Gastroesophageal sphincter (tissue), 3 donors: ENCODE measurements around the gene SLC2A13.

Experiments used
- EP300 ChIP-seq: sonication (generic); formaldehyde crosslinking; IDR thresholded peaks from one replicate; pipeline ENCODE4 v1.6.1; 2017; ENCODE audit warnings: antibody characterized with exemption, mild to moderate bottlenecking
- POLR2A ChIP-seq, 2 donors: fragments of 450-650 bp; IDR thresholded peaks; one replicate each; pipeline ENCODE4 v1.6.1; 2017; ENCODE audit warnings: antibody characterized with exemption in 2 of 2, mild to moderate bottlenecking in 2 of 2, moderate library complexity in 1 of 2
- POLR2AphosphoS5 ChIP-seq: sonication (generic); formaldehyde crosslinking; IDR thresholded peaks from one replicate; pipeline ENCODE4 v1.6.1; 2017; ENCODE audit warnings: antibody characterized with exemption
- TF ChIP-seq, protein P1 (sequence below), 4 experiments: fragments of 200-600 bp in 2 of 4; fragments of 450-650 bp in 2 of 4; sonication (generic) in 1 of 4; IDR thresholded peaks; one replicate each; pipeline ENCODE4 v1.5.1; 2017 to 2019; ENCODE audit warnings: antibody characterized with exemption in 4 of 4, mild to moderate bottlenecking in 2 of 4, moderate library complexity in 2 of 4

DNA sequence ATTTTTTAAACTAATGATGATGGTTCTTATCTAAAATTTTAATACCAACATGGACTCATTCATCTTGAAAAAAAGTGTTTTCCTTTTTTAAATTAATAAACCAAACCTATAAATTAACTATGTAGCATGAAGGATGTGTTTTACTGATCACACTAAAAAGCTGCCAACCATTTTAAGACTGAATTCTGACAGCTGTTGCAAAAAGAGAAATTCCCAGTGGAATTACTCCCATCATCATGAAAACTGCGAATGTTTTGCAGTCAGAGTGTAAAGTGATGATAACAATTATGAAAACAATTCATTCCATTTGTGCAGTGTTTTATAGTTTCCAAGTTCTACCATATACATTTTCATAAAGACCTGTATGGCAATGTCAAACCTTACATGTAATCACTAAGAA lies 232.8 kb downstream of the SLC2A13 start:
- TF ChIP-seq, protein P1, sequence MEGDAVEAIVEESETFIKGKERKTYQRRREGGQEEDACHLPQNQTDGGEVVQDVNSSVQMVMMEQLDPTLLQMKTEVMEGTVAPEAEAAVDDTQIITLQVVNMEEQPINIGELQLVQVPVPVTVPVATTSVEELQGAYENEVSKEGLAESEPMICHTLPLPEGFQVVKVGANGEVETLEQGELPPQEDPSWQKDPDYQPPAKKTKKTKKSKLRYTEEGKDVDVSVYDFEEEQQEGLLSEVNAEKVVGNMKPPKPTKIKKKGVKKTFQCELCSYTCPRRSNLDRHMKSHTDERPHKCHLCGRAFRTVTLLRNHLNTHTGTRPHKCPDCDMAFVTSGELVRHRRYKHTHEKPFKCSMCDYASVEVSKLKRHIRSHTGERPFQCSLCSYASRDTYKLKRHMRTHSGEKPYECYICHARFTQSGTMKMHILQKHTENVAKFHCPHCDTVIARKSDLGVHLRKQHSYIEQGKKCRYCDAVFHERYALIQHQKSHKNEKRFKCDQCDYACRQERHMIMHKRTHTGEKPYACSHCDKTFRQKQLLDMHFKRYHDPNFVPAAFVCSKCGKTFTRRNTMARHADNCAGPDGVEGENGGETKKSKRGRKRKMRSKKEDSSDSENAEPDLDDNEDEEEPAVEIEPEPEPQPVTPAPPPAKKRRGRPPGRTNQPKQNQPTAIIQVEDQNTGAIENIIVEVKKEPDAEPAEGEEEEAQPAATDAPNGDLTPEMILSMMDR (IDR thresholded peaks at IDR 0.05) = no peak
- TF ChIP-seq EP300 (no peak), POLR2A (IDR thresholded peaks at IDR 0.05) (no peak), POLR2AphosphoS5 (no peak)
